MM.1S (cell line): ENCODE measurements around the gene RPN1.

ENCODE experiments used
- EZH2 ChIP-seq: fragments of 300-600 bp; sonication (generic); optimal IDR thresholded peaks from 2 replicates; pipeline ENCODE3; 2017; ENCODE audit warnings: low read depth, mild to moderate bottlenecking, antibody characterized with exemption, low read length, mixed read lengths
- TF ChIP-seq, protein P1 (sequence below): fragments of 300-600 bp; sonication (generic); IDR thresholded peaks from 2 replicates; pipeline ENCODE4 v1.5.1; 2016; ENCODE audit warnings: antibody characterized with exemption, low read length, mixed read lengths

- TF ChIP-seq, protein P1, sequence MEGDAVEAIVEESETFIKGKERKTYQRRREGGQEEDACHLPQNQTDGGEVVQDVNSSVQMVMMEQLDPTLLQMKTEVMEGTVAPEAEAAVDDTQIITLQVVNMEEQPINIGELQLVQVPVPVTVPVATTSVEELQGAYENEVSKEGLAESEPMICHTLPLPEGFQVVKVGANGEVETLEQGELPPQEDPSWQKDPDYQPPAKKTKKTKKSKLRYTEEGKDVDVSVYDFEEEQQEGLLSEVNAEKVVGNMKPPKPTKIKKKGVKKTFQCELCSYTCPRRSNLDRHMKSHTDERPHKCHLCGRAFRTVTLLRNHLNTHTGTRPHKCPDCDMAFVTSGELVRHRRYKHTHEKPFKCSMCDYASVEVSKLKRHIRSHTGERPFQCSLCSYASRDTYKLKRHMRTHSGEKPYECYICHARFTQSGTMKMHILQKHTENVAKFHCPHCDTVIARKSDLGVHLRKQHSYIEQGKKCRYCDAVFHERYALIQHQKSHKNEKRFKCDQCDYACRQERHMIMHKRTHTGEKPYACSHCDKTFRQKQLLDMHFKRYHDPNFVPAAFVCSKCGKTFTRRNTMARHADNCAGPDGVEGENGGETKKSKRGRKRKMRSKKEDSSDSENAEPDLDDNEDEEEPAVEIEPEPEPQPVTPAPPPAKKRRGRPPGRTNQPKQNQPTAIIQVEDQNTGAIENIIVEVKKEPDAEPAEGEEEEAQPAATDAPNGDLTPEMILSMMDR, result no peak
- TF ChIP-seq EZH2, result no peak
Measured at GRCh38 chr3:128679338-128679737, 28.7 kb upstream of the RPN1 start.
